Epidermal melanocyte (primary cell): ENCODE results near the gene SBF2.

Experiments
- DNase-seq: peaks from one replicate; pipeline ENCODE4 v3.0.0; 2011; ENCODE audit warnings: low spot score; ENCODE audit not compliant: insufficient read length

SBF2 gene

DNA sequence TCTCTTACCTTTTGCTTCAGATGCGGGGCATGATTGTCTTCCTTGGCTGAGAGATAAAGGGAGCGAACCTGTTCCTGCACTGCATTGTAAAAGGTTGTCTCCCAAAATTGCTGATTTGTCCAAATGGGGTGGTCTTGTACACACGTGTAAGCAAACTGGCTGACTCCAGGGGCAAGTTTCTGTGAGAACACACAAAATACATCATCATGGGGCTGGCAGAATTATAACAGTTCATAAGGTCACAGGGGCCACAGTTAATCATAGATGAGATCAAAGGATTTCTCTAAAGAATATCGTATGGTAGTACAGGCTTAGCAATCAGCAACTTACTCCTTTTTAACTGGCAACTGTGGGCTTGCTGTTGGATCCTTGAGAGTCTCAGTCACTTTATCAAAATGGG lies 435.8 kb downstream of the SBF2 start:
- DNase-seq, result no peak

DNA sequence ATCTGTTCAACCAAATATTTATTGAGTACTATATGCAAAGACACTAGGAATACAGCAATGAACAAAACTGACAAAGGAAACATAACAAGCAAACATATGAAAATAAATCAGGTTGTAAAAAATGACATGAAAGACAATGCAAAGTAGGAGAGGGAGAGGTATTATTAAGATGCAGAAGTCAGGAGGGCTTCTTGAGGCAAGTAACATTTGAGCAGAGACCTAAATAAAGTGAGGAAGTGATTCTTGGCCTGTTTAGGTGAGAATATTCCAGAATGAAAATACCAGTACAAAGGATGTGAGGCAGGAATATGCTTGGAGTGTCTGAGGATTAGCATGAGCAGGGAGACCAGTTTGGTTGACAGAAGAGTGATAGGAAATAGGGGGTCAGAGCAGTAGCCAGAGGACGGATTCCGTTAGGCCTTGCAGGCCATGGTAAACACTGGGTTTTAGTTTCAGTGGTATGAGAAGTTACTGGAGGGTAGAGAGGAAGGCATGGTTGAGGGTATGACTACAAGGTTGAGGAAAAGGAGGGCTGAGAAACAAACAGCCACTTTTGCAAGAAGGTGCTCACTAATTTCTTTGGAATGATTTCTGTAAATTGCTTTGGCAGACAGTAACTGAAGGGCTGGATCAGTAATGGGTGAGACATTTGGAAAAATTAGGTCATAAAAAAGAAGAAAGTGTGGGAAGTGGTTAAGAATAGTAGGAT lies 438.3 kb downstream of the SBF2 start:
- DNase-seq, result no peak

DNA sequence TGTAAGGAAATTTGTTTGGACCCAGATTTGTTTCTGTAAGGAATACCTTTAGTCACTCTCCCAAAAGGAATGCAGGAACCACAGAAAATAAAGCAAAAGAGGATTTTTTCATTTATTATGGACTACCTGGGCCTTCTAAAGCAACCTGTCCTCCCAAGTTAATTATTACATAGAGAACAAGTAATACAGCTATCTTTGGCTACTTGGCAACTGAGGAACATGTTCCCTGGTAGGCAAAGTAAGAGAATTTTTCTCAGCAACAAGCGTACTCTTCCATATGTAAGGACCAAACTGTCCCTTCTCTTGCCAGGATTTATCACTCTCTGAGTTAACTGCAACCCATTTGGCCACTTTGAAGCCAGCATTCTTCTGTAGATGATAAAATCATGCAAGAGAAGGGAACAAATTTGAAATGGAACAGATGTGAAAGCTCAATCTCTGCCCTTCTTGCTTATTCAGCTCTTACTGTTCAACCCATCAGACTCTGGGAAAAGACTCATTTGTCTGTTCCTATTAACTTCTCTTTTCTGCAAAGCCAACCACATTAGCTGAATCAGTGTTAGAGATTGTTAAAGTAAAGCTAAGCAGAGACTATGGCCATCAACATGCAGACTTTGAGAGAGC lies 440.0 kb downstream of the SBF2 start:
- no peak for DNase-seq

DNA sequence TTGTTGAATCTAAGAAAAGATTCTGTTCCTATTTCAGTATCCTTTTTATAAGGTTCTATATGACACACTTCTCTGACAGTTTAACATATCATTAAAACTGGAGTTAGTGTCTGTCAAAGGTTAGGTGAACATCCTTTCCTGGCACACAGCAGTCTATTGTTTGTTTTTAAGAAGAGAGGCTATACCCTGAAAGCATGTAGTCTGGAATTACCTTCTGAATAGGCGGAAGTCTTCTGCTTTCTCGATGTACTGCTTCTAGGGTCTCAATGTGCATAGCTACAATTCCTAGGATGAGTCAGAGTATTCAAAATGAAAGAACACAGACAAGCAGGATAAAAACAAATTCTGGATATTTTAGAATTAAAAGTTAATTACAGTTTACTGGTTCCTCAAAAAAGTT lies 441.6 kb downstream of the SBF2 start:
- no peak for DNase-seq

DNA sequence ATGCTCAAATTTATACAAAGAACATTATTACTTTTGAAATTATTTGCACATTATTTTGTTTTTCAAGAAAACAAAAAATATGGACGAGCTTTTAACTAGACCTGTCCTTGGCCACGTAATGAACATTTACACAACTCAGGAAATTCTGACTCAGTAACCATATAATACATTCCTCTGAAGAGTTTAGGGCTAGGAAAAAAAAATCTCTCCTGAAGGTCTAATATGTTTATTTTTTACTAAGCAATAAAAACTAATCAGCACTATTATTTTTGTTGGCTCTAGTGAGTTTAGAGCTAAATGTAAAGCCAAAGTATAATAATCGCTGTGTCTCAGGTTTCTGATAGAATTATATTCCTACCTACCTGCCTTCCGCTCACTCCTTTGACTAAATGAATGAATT lies 442.7 kb downstream of the SBF2 start:
- no peak for DNase-seq

DNA sequence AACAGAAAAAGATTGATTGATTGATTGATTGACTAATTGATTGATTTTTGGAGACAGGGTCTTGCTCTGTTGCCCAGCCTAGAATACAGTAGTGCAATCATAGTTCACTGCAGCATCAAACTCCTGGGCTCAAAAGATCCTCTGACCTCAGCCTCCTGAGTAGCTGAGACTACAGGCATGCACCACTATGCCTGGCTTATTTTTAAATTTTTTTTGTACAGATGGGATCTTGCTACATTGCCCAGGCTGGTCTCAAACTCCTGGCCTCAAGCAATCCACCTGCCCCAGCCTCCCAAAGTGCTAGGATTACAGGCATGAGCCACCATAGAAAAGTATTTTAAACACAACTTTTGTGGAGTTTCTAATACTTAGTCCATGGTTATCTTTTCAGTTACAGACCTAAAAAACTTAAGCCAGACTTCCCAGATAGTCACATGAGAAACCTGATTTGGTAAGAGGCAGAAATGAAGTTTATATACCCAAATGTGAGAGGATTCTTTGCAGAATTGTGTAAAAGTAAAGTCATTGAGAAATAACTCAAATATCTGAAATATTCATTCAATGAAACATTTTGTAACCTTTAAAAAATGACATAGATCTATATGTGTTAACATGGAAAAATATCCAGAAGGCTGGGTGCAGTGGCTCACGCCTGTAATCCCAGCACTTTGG lies 443.7 kb downstream of the SBF2 start:
- no peak for DNase-seq

DNA sequence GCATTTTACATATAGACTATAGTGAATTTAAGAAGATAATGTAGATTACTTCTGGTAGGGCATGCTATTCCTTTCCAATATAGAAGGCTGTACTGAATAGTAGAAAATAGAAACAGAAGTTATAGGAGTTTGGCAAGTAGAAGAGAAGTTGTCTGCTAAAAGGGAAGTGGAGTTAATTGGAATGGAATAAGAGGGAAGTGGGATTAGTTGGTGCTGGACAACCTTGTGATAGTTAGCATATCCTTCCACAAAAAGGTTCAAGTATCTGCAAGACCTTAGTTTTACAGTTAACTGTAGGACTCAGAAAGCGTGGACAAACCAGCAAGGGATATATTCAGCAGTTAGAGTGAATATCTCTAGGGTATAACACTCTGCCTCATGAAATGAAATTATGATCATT lies 444.6 kb downstream of the SBF2 start:
- DNase-seq, result no peak

DNA sequence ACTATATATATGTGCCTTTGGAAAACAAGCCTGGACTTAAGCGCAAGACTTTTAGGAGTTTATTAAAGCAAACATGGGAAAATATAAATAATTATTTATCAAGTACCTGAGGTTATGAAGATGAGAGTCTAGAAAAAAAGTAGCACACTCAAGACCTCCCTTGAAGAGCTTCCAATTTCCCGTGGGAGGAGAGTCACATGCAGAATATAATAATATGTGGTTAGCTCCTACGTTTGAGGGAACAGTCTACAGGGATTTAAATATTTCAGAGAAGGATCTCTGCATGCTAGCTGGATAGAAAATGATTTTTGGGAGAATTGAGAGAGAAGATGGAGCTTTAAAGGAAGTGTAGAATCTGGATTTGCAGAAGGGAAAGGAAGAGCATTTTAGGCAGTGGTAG lies 446.4 kb downstream of the SBF2 start:
- DNase-seq, result no peak

DNA sequence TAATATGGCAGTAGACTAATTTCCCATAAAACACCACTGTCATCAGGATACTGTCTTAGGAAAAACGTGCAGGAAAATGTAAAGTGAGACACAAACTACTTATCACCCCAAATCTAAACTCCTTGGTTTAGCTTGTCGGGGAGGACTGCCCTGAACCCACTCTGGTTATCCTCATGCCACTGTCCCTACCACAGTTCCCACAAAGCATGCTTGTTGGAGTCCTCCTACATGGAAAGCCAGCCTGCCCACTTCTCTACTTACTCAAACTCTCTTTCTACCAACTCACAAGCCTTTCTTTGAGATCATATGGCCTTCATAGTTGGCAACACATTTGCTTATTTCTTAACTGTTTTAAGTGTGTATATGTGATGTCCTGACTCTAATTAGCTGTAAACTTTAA lies 451.1 kb downstream of the SBF2 start:
- DNase-seq, result no peak

DNA sequence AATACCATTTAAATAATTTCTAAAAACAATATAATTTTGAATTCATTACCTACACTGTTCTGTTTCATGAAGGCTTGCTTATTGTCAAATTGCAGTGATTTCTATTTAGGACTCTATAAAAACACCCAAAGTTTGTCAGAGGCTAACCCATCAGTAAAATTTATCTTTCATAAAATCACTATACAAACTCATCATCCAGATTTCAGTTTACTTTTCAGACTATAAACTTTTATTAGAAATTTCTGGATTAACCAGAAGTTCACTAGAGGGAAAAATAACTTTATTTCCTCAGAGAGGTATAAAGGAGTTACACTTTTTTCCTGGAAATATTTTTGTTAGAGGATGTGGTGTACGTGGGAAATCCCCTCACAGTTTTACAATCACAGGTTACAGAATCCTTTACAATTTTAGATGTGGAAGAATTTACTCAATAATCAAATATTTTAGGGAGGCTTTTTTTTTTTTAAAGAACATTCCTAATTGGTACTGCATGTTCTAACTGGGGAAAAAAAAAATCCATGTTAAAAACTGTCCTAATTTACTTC lies 453.5 kb downstream of the SBF2 start:
- DNase-seq, result no peak

DNA sequence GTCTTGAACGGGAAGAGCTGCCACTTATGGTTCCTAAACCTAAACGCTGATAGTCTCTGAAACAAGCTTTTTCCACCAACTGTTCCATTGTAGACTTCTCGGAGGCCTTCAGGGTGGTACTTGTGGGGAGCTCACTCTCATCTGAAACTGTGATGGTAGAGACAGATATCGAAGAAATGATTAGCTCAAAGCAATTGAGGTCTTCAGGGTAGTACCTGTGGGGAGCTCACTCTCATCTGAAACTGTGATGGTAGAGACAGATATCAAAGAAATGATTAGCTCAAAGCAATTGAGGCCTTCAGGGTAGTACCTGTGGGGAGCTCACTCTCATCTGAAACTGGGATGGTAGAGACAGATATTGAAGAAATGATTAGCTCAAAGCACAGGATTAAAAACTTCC lies 454.5 kb downstream of the SBF2 start:
- no peak for DNase-seq

DNA sequence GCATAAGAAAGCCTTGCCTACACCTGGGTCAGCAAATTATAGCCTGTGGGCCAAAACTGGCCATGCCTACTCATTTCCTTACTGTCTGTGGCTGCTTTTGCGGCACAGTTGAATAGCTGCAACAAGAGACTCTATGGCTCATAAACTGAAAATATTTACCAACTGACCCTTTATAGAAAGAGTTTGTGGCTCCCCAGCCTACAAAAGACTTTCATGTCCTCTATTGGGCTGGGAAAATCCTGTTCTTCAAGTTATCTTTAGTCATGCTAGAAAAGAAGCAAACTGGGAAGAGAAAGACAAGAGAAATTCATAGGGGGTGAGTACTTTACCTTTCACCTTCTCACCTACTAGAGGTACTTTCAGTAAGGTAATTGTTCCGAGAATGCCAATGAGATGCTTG lies 455.1 kb downstream of the SBF2 start:
- no peak for DNase-seq

DNA sequence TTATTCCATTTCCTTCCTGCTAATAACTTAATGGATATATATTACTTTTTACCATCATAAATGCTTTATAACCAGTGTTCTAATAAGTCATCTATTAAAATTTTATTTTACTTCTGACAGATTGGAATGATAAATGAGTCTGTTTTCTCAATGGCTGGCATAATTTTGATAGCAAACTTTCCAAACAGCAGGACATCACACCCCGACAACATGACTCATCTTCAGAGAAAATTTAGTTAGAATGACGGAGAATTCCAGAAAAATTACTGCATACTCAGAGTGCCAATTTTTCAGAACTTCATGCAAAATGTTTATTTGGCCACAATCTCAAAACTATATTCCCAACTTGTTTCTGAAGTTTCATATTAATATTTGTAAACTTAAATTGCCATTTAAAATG lies 455.8 kb downstream of the SBF2 start:
- no peak for DNase-seq

DNA sequence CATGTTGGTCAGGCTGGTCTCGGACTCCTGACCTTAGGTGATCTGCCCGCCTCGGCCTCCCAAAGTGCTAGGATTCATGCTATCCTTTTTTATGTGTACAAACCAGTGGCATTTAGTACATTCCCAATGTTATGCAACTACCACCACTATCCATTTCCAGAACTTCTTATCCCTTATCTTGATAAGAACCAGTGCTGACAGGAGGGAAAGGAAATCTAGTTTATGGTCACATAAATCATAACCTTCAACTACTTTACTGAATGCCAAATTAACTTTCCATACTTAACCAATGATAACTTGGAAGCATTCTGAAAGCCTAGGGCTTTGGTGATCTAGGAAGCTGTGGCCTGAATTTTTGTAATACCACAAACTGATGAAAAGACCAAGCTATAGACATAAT lies 459.7 kb downstream of the SBF2 start:
- DNase-seq, result no peak

DNA sequence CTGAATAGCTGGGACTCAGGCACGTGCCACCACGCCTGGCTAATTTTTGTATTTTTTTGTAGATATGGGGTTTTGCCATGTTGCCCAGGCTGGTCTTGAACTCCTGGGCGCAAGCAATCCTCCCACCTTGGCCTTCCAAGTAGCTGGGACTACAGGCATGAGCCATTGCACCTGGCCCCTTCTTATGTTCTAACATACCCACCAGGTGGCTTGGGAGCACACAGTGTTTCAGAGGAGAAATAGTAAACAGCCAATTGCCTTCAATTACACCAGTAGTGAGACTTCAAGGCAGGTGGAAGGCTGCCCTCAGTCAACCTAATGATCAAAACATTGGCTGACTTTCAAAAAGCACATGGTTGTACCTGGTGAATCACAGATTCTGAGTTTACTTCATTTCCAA lies 462.9 kb downstream of the SBF2 start:
- DNase-seq, result no peak

DNA sequence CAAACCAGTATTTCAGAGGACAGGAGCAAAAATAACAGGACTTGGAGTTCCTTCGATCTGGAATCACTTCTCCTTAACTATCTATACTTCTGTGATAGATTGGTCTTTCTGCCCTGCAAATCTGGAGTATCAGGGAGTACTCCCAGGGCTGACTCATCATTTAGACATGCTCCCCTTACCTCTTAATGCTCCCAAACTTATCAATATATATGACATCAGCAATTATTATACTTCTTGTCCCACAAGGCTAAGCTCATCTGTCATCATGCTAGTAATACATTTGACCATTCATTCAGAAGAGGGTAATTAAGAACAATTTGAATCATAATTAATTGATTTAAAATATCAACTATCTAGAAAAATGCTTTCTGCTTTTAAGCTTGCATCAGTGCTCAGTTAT lies 466.3 kb downstream of the SBF2 start:
- DNase-seq, result no peak

DNA sequence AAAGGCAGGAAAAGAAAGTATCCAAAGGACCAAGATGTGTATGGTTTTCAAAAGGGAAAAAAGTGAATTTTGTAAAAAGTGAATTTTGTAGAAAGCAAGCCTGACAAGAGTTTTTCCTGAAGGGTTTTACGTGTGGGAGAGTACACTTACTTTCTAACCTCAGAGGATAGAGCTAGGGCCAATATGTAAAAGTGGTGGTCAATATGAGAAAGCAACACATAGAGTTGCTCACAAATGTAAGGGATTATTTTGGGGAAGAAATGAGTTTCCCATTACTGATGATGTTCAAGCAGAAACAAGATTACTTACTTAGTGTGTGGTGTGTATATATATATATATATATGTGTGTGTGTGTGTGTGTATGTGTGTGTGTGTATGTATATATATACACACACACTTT lies 467.6 kb downstream of the SBF2 start:
- no peak for DNase-seq

DNA sequence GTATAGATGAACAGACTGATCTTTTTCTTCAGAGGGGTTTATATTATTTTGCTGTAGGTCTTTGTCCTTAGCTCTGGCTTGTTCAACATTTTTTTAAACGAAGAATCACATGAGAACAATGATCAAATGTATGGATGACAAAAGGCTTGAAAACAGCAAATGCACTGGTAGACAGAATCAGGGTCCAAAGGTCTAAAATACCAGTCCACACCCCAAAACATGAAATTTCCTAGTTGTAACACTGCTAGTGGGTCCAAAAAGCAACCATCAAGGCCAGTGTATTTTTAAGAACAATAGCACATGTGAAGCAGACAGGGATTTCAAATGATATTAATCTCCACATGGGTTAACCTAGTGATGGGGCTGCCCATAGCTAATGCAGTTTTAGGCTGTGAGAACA lies 468.1 kb downstream of the SBF2 start:
- no peak for DNase-seq

DNA sequence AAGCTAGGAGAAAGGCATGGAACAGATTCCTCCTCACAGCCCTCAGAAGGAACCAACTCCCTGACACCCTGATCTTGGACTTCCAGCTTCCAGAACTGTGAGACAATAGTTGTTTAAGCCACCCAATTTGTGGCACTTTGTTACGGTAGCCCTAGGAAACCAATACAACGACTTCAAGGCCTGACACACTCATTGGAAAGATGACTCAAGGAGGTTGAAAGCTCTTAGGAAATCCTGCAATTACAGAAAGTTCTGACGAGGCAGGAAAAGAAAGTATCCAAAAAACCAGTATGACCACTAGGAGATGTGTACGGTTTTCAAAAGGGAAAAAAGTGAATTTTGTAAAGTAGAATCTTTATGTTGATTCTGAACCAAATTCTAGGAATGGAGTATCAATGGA lies 468.7 kb downstream of the SBF2 start:
- no peak for DNase-seq

DNA sequence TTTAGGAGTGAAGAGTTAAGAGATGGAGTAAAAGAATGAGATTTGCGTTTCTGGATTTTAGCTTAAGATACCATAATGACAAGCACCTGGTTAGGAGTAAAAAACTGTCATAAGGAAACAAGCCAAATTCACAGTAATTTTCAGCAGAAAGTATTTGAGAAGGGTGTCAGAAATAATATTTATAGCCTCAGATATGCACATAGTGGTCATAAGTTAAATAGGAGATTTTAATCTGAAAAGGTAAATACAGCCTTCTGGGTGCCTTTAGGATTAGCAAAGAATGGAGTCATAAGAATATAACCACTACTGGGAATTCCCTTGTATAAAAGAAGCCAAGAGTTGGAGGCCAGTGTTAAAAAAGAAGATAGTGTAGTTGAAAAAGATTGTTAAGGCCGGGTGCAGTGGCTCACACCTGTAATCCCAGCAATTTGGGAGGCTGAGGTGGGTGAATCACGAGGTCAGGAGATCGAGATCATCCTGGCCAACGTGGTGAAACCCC lies 470.1 kb downstream of the SBF2 start:
- no peak for DNase-seq

DNA sequence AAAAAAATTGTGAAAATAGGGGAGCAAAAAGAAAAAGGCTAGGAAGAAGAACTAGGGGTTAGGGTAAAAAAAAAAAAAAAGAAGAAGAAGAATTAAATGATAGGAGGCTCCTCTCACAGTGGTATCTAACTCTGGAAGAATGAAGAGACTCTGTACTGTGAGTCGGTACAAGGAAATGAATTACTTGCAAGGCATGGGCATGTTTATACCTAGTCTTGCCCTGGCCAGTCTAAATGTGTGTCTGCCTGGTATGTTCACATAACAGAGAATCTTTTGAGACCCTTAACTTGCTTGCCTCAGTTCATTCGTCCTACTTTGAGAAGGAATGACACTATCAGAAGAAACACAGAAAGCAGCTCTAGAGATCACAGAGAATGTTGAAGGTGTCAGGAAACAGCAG lies 470.6 kb downstream of the SBF2 start:
- DNase-seq, result no peak

DNA sequence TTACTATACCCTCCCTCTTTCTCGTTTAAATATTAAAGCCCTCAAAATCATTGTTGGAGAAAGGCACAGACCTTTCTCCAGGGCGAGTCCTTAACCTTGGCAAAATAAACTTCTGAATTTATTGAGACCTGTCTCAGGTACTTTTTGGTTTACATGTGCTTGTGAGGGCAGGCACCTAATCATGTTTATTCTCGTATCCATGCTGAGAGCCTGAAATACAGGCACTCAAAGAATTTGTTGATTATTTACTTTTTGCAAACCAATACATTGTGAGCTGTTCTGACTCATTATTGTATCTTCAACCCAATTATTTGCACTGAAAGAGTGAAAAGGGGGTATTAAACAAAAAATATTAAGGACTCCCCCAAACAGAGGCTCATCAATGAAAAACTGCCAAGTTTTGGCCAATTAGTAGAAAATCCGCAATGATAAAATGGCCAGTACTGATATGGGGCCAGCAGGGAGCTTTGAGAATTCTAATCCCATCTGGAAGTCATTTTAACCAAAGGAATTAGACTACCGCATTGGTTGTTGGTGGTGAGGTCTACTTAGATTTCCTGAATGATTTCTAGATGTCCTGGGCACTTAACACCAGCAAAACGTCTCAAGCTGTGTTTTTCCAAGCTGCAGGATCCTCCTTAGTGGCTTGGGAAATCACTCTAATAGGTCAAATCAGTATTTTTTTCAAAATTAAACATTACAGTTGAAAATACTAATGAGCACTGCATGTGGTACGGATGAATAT lies 472.8 kb downstream of the SBF2 start:
- DNase-seq, result no peak
